Prostate gland (tissue), 2 donors: ENCODE data around the gene RAB20.

Source experiments
- CTCF ChIP-seq, 4 experiments: fragments of 200-600 bp in 2 of 4; fragments of 450-650 bp in 2 of 4; sonication (generic) in 2 of 4; IDR thresholded peaks; 1 replicate in 3 of 4; 2 replicates in 1 of 4; pipeline ENCODE4 v1.5.1; 2016 to 2019; ENCODE audit warnings: antibody characterized with exemption in 4 of 4, mild to moderate bottlenecking in 2 of 4, moderate library complexity in 2 of 4
- POLR2A ChIP-seq: fragments of 450-650 bp; IDR thresholded peaks from one replicate; pipeline ENCODE4 v1.6.1; 2016; ENCODE audit warnings: antibody characterized with exemption, mild to moderate bottlenecking
- POLR2AphosphoS5 ChIP-seq: sonication (generic); formaldehyde crosslinking; IDR thresholded peaks from one replicate; pipeline ENCODE4 v1.6.1; 2017; ENCODE audit warnings: antibody characterized with exemption

- TF ChIP-seq CTCF (IDR thresholded peaks at IDR 0.05) (no peak), POLR2A (no peak), POLR2AphosphoS5 (no peak)
Measured at GRCh38 chr13:110529522-110530311, 31.8 kb downstream of the RAB20 start.
